NCI-H774 (cell line): ENCODE data around the gene RCC1.
"Not testable (repeated sequence)": the region's sequence is repeated elsewhere in the genome, so short reads cannot be mapped to it uniquely, and the experiment has no call there.

Source experiments
- DNase-seq: peaks from one replicate; lab custom pipeline; 2025; lab: John Stamatoyannopoulos, UW

RCC1 gene

DNA sequence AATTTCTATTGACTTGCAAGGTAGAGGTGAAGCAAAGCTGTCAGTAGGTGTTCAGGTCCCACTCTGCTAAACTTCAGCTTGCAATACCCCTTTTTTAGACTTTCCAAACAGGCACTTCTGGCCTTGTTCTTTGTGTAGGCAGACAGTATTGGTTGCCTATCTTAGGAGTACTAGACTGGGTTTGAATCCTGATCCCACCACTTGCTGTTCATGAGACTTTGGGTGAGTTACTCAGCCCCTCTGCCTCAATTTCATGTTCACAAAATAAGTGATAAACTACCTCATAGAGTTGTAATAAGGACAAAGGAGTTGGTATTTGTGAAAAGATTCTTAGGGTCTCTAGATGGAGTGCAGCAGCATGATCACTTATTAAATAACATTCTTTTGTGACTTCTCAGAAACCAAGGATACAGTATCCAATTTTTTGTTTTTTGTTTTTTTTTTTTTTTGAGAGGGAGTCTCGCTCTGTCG is 5.2 kb downstream of the RCC1 start:
- DNase-seq, result no peak

DNA sequence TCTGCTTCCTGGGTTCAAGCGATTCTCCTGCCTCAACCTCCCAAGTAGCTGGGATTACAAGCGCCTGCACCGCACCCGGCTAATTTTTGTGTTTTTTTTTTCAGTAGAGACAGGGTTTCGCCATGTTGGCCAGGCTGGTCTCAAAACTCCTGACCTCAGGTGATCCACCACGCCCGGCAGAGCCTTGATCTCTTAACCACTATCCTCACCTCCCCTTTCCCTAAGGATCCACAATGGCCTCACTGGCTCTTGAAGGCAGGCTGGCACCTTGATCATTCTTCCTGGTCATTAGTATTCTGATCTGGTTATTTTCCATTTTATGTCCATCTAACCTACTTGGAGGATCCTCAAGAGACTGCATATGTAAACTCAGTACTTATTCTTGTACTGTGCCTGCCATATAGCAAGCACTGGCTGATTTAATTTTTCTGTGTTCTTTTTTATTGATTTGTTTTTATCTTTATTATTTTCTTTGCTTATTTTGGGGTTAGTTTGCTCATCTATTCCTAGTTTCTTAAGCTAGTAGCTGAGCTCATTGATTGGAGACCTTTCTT is 6.3 kb downstream of the RCC1 start:
- DNase-seq, result no peak

DNA sequence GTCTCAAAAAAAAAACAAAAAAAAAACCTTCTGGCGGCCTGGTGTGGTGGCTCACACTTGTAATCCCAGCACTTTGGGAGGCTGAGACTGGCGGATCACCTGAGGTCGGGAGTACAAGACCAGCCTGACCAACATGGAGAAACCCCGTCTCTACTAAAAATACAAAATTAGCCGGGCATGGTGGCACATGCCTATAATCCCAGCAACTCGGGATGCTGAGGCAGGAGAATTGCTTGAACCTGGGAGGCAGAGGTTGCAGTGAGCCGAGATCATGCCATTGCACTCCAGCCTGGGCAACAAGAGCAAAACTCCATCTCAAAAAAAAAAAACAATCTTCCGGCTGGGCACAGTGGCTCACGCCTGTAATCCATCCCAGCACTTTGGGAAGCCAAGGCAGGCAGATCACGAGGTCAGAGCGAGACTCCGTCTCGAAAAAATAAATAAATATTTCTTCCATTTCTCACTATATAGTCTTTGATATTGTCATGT is 8.6 kb downstream of the RCC1 start:
- not testable (repeated sequence) for DNase-seq

DNA sequence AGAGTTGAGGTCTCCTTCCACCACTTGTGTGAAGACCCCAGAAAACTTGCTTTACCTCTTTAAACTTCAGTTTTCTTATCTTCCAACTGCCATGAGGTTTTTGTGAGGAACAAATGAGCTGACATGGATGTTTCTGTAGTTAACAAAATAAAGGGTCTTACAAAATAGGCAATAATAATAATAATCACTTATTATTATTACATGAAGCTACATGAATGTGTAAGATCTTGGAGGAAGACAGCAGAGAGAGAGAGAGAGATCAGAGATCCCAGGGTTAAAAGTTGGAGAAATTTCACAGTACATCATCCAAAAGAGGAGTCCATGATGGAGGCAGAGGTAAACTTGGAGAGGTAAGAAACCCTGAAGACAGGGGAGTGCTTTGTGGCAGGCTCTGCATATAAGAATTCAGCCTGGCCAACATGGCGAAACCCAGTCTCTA is 10.7 kb downstream of the RCC1 start:
- no peak for DNase-seq

DNA sequence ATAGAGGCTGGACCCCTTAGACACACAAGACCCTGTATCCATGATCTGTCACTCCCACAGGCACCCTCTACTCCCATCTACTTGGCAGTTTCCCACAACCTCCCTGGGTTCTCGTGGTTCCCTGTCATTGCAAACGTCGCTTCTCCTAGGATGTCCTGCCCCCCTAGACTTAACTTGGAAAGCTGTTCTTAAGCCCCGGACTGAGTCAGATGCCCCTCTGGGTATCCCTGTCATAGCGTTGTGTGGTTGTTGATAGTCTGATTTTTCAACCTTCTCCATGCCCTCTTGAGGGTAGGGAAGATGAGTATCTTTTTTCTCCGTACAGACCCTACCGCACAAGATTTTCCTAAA is 11.8 kb downstream of the RCC1 start:
- no peak for DNase-seq

DNA sequence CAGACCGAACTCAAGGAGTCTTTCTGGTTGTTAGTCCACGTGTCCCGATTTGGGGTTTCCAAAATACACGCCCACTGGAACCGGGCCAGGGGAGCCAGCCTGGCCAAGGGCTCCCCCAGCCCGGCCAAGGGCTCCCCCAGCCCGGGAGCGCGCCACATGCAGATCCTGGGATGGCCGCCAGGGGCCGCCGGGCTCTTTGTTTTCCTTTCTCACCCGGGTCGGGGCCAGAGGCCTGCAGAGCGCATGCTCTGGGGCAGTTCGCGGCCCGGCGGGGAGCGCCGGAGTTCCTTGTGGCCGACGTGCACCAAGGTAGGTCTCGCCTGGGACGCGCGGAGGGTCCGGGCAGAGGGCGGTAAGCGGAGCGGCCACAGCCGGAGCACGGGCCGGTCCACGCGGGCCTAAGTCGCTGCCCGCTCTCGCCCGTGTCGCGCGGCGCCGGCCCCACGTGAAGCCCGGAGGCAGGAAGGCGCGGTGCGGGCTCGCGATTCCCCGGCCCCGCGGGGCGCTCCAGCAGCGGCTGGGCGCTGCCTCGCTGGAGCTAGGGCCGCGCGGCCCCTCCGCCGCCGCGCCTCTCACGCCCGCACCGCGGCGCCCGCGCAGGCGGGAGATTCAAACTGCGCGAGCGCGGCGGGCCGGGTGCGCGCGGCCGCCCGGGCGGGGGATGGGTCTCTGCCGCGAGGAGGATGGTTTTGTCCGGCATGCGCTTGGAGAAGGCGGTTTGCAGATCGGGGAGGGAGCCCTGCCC is 12.3 kb downstream of the RCC1 start:
- peak; percentile 48 for DNase-seq

DNA sequence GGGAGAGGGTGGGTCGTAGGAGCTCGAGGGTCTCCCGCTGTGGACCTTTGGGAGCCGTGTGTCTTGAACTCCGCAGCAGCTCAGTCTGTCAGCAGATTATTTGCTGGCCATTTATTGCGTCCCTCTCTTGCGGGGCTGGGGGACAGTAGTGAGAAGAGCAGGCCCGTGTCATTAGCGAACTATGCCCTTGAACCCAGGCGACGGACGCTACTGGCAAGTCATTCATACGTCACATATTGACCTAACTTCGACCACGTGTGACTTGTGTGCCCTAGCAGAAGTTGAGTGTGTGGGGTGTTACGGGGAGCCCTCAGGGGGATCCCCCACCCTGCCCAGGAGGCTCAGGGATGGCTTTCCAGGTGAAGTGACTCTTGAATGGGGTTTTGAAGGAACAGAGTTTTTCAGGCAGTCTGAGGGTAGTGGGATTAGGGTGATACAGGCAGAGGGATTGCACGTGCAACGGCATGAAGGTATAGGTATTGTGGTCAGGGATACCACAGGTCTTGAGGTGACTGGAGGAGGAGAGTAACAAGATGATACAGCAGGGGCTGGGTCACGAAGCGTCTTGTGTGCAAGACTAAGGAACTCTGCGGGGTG is 13.0 kb downstream of the RCC1 start:
- DNase-seq, result peak; percentile 0

DNA sequence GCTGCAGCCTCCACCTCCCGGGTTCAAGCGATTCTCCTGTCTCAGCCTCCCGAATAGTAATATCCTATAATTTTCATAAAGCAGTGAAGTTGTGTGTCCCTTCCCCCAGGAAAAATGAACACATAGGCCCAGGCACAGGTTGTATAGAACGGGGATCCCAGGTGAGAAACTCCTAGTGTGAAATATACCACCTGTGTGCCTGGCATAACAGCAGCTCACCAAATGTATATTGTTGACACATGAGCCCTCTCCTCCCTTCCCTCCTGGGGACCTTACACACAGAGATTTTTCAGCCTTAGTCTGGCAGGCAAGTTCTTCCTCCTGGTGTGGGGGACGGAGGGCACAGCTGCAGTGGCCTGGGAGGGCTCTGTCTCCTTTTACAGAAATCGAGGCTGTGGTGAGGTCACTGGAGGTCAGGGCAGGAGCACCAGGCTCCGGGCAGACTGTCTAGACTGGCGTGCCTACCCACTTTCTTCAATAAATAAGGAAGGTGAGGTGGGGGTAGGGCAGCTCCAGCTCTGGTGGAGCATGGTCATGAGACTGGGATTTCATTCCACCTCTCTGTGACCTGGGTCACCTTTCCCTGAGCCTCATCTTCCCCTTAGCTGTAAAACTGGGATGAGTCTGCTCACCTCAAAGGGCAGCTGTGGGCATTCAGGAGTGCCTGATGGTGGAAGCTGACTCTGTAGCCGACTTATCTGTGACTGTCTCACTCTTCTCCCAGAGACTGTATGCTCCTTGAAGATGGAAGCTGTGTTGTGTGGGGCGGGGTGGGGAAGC is 14.3 kb downstream of the RCC1 start:
- no peak for DNase-seq

DNA sequence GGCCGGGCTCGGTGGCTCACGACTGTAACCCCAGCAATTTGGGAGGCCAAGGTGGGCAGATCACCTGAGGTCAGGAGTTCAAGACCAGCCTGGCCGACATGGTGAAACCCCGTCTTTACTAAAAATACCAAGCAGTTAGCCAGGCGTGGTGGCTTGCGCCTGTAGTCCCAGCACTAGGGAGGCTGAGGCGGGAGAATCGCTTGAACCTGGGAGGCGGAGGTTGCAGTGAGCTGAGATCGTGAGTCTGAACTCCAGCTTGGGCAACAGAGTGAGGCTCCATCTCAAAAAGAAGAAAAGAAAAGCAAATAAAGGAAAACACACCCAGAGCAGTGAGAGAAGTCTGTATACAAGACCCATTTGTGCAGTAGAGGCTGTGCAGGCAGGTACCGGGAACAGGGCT is 15.0 kb downstream of the RCC1 start:
- DNase-seq, result not testable (repeated sequence)

DNA sequence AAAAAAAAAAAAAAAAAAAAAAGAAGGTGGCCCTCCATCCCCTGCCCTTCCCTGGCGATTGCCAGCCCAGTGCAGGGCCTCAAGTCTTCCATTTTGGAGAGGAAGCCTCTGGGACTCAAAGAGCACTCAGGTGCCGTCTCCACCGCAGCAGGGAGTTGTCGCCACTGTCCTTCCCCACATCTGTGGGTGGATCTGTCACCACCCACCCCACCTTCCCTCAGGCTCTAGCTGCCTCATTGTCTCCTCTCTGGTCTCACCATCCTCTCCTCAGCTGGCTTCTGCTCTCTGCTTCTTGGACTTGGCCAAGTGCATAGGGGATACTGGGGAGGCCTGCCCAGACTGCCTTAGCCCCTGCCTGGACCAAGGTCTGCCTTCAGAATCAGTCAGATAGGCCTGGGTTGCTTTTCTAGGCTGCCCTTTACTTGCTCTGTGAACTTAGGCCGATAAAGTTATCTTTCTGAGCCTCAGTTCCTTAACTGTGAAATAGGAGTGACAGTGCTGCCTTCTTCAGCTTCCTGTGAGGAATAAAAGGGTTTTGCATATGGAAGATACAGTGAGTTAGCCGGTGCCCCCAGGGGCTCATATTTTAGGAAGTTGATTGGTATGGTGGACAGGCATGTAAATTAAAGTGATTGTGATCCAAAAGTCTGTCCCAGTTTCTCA is 15.8 kb downstream of the RCC1 start:
- DNase-seq, result no peak

DNA sequence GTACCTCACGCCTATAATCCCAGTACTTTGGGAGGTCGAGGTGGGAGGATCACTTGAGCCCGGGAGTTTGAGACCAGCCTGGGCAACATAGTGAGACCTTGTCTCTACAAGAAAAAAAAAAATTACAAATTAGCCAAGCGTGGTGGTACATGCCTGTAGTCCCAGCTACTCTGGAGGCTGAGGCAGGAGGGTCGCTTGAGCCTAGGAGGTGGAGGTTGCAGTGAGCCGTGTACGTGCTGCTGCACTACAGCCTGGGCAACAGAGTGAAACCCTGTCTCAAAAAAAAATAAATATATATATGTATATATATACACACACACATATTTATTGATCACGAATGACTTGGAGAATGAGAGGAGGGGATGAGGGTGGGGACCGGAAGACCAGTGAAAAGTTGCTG is 16.7 kb downstream of the RCC1 start:
- not testable (repeated sequence) for DNase-seq

DNA sequence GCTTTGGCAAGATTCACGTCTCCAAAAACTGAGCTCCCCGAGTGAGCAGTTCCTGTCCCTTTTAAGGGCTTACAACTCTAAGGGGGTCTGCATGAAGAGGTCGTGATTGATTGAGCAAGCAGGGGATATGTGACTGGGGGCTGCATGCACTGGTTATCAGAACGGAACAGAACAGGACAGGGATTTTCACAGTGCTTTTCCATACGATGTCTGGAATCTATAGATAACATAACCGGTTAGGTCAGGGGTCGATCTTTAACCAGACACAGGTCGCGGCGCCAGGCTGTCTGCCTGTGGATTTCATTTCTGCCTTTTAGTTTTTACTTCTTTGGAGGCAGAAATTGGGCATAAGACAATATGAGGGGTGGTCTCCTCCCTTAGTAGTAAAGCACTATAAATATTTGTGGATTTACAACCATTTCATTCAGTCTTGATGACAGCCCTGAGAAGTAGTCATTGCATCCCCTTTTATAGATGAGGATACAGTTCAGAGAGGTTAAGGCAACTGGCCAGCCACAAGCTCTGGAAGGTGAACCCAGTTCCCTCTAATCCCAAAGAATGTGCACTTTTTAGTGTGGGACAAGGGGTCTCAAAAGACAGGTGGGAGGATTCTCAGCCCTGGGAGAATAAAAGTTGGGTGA is 19.3 kb downstream of the RCC1 start:
- not testable (repeated sequence) for DNase-seq

DNA sequence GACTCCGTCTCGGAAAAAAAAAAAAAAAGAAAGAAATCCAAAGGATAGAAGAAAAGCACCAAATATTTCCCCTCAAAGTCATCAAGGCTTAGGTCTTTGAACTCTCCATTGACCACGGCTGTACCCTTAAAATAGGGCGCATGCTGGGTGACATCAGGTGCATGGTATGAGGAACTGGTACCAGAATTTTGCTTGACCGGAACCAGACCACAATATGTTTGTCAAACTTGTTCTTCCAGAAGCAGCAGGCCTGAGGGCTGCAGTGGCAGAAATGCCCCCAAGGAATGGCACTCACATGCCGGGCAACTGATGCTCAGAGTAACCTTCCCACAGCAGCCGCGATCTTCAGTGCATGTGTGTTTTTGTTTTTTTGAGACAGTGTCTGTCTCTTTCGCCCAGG is 21.0 kb downstream of the RCC1 start:
- DNase-seq, result no peak

DNA sequence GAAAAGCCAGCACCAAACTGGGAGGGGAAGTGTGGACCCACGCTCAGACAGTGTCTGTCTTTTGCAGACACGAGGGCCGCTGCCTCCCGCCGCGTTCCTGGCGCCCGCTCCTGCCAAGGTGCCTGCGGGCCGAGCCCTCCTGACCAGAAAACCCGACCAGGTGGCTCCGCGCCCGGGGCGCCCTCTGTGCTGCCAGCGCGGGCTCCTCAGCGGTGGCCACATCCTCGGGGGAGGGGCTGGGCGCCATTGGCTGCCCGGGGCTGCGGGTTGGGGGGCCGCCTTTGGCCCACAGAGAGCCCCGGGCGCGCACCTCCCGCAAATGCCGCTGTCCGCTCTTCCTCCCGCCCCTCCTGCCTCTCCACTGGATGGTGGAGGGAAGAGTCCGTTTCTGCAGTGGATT is 24.6 kb downstream of the RCC1 start:
- no peak for DNase-seq

DNA sequence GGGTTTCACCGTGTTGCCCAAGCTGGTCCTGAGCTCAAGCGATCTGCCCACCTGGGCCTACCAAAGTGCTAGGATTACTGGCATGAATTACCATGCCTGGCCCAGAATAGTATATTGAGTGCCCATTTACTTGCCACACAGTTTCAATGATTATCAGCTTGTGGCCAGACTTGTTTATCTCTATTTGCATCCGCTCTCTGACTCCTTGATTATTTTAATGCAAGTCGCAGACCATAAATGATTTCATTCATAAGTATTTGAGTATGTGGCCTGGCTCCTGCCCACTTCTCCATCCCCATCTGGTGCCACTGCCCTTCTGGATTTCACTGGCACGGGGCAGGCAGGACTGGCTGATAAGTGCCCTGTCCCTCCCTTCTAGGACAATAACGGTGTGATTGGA is 28.8 kb downstream of the RCC1 start:
- no peak for DNase-seq

DNA sequence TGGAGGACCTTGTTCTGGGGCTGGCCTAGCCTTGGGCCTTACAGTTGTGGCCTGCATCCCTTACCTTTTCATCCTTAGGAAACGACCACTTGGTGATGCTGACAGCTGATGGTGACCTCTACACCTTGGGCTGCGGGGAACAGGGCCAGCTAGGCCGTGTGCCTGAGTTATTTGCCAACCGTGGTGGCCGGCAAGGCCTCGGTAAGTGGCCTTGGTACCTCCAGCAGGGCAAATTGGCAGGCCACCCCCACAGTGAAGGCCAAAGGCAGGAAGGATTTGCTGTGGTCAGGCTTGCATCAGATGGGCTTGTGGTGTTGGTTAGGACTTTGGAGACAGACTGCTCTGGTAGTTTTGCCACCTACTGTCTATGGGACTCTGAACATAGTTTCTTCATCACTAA is 29.3 kb downstream of the RCC1 start:
- DNase-seq, result no peak

DNA sequence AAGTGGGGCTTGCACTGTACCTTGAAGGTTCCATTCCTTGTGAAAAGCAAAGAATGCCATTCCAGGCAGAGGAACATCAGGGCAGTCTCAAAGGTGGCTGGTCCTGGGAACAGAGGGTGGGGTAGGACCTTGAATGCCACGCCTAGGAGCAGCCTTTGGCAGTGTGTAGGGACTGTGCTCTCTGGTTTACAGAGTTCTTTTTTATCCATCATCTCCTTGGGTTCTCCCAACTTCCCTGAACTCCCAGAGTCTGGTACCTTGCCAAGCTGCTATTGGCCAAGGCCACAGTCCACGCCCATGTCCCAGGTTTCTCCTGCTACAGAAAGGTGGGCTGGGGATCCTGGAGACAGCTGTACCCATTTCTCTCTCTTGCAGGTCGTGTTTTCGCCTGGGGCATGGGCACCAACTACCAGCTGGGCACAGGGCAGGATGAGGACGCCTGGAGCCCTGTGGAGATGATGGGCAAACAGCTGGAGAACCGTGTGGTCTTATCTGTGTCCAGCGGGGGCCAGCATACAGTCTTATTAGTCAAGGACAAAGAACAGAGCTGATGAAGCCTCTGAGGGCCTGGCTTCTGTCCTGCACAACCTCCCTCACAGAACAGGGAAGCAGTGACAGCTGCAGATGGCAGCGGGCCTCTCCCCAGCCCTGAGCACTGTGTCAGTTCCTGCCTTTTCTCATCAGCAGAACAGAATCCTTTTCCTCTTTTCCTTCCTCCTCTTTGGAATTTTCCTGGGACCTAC is 31.8 kb downstream of the RCC1 start:
- no peak for DNase-seq

DNA sequence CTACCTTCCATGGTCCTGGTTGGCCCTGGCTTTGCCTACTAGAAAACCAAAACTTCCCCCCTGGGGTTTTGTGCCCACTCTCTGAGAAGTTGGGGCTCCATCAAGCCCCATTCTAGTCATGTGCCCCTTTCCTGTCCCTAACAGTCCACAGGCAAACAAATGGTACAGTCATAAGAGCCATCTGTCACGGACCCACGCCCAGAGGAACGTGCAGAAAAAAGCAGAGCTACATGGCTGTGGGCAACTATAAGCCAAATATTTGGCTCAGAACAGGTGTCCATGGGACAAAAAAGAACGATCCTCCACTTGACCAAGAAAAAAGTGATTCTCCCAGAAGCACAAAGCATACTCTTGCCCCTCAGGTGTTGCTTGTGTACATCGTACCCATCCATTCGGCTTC is 32.4 kb downstream of the RCC1 start:
- no peak for DNase-seq

DNA sequence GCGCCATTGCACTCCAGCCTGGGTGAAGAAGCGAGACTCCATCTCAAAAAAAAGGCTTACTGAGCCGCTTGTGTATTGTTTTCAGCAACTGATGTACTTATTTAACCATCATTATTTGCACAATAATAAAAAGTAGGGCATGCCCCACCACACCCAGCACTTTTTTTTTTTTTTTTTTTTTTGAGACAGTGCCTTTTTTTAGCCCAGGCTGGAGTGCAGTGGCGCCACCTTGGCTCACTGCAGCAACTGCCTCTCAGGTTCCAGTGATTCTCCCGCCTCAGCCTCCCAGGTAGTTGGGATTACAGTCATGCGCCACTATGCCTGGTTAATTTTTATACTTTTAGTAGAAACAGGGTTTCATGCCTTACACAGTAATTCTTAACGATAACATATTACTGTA is 34.8 kb downstream of the RCC1 start:
- DNase-seq, result no peak

DNA sequence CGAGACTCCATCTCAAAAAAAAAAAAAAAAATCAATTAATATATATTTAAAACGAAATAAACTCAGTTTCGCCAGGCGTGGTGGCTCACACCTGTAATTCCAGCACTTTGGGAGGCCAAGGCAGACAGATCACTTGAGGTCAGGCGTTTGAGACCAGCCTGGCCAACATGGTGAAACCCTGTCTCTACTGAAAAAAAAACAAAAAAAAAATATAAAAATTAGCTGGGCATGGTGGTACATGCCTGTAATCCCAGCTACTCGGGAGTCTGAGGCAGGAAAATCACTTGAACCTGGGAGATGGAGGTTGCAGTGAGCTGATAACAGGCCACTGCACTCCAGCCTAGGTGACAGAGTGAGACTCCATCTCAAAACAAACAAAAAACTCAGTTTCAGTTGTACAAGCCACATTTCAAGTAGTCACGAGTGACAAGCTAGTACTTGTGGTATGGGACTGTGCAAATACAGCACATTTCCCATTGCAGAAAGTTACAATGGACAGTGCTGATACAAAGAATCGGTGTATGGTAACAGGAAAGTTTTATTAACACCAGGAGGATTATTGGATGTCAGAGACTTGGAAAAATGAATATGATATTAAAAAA is 35.7 kb downstream of the RCC1 start:
- not testable (repeated sequence) for DNase-seq
